Chondrocyte (in vitro differentiated cells): Measurements from ENCODE around the gene FOXN3. TPM values are rescaled to one million over a fixed set of nuclear protein-coding genes. Genes with fewer than 3 reads are reported as not detected.
A peak's percentile ranks its signal among the peaks of the same experiment; 100 is the strongest.

ENCODE experiments used
- DNase-seq: peaks from one replicate; pipeline ENCODE4 v3.0.0; 2021; ENCODE audit warnings: mixed read lengths, low spot score
- H3K27ac Mint-ChIP-seq: one replicate; pipeline ENCODE4 v1.8.0; 2021; ENCODE audit warnings: mild to moderate bottlenecking, moderate library complexity, mixed read lengths; ENCODE audit not compliant: unreplicated experiment
- H3K27me3 Mint-ChIP-seq: 2 replicates; pipeline ENCODE4 v1.8.0; 2021; ENCODE audit warnings: low read depth, mixed read lengths
- H3K36me3 Mint-ChIP-seq: 2 replicates; pipeline ENCODE4 v1.8.0; 2021; ENCODE audit warnings: low read depth, mixed read lengths
- H3K4me1 Mint-ChIP-seq: 2 replicates; pipeline ENCODE4 v1.8.0; 2021; ENCODE audit warnings: low read depth, mild to moderate bottlenecking, mixed read lengths
- H3K4me3 Mint-ChIP-seq: one replicate; pipeline ENCODE4 v1.8.0; 2021; ENCODE audit warnings: mild to moderate bottlenecking, moderate library complexity, mixed read lengths; ENCODE audit not compliant: unreplicated experiment
- H3K9me3 Mint-ChIP-seq: 2 replicates; pipeline ENCODE4 v1.8.0; 2021; ENCODE audit warnings: low read depth, mixed read lengths
- total RNA-seq: library from RNA; stranded (reverse); gene quantifications from 3 replicates; pipeline ENCODE4 v1.2.1, GENCODE V29; 2021
- TF ChIP-seq, protein P1 (sequence below): fragments of 200-600 bp; sonication (generic); IDR thresholded peaks from 2 replicates; pipeline ENCODE4 v1.5.0; 2021; ENCODE audit warnings: antibody characterized with exemption, mild to moderate bottlenecking, moderate library complexity

The FOXN3 gene
- total RNA-seq, 1 donor from 2014 or later, result 161 TPM

- Mint-ChIP-seq H3K27me3 (no peaks in the 10 kb centered on the region), H3K9me3 (no peaks in the 10 kb centered on the region), H3K4me1 (peaks cover 36% of the 10 kb centered on the region), H3K27ac (no peak overlapping the region), H3K4me3 (no peak overlapping the region), H3K36me3 (peaks cover 6% of the 10 kb centered on the region)
- TF ChIP-seq, protein P1, sequence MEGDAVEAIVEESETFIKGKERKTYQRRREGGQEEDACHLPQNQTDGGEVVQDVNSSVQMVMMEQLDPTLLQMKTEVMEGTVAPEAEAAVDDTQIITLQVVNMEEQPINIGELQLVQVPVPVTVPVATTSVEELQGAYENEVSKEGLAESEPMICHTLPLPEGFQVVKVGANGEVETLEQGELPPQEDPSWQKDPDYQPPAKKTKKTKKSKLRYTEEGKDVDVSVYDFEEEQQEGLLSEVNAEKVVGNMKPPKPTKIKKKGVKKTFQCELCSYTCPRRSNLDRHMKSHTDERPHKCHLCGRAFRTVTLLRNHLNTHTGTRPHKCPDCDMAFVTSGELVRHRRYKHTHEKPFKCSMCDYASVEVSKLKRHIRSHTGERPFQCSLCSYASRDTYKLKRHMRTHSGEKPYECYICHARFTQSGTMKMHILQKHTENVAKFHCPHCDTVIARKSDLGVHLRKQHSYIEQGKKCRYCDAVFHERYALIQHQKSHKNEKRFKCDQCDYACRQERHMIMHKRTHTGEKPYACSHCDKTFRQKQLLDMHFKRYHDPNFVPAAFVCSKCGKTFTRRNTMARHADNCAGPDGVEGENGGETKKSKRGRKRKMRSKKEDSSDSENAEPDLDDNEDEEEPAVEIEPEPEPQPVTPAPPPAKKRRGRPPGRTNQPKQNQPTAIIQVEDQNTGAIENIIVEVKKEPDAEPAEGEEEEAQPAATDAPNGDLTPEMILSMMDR, result no peak
- no peak for DNase-seq
Observed at GRCh38 chr14:89397569-89398230, 19.3 kb downstream of the FOXN3 start.

DNA sequence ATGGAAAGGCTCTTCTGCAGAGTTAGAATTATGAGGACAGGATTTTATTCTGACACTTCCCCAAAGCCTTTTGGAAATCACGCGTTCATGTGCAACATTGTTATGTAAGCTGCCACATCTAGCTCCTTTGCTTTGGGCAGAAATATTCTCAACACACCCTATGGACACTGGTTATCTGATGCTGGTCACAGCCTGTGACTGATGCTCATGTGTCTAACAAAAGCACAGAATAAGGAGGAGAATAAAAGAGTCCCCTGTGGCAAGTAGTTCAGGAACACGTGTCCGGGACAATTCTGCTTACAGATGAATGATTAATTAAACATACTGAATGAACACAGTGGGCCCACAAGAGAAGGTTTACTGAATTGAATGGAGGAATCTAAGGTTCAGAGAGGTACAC is 22.1 kb downstream of the FOXN3 start:
- no peak for DNase-seq
- H3K4me3 Mint-ChIP-seq, result no peak overlapping the region
- H3K4me1 Mint-ChIP-seq, result peaks cover 21% of the 10 kb centered on the region
- no peaks in the 10 kb centered on the region for H3K27me3 Mint-ChIP-seq
- TF ChIP-seq, protein P1, result no peak
- no peaks in the 10 kb centered on the region for H3K9me3 Mint-ChIP-seq
- no peak overlapping the region for H3K27ac Mint-ChIP-seq
- H3K36me3 Mint-ChIP-seq, result no peaks in the 10 kb centered on the region

- Mint-ChIP-seq H3K4me3 (no peak overlapping the region), H3K27ac (no peak overlapping the region), H3K4me1 (peaks cover 24% of the 10 kb centered on the region), H3K36me3 (peaks cover 1% of the 10 kb centered on the region), H3K9me3 (no peaks in the 10 kb centered on the region), H3K27me3 (no peaks in the 10 kb centered on the region)
- DNase-seq, result no peak
- TF ChIP-seq, protein P1, result no peak
Observed at GRCh38 chr14:89393222-89393745, 23.7 kb downstream of the FOXN3 start.

- Mint-ChIP-seq H3K4me1 (peaks cover 26% of the 10 kb centered on the region), H3K27ac (peak overlapping the region; percentile 6)
Observed at GRCh38 chr14:89392181-89392580, 24.9 kb downstream of the FOXN3 start.

GRCh38 chr14:89391556-89391955 is 25.5 kb downstream of the FOXN3 start:
- H3K27ac Mint-ChIP-seq, result no peak overlapping the region
- H3K27me3 Mint-ChIP-seq, result no peaks in the 10 kb centered on the region

More at GRCh38 chr14:89392181-89392580, 24.9 kb downstream of the FOXN3 start:
- H3K27me3 Mint-ChIP-seq, result no peaks in the 10 kb centered on the region
- H3K9me3 Mint-ChIP-seq, result no peaks in the 10 kb centered on the region
- TF ChIP-seq, protein P1, result no peak
- peaks cover 1% of the 10 kb centered on the region for H3K36me3 Mint-ChIP-seq
- no peak overlapping the region for H3K4me3 Mint-ChIP-seq
- no peak for DNase-seq

More at GRCh38 chr14:89391556-89391955, 25.5 kb downstream of the FOXN3 start:
- DNase-seq, result no peak
- Mint-ChIP-seq H3K36me3 (peaks cover 1% of the 10 kb centered on the region), H3K9me3 (no peaks in the 10 kb centered on the region), H3K4me3 (no peak overlapping the region), H3K4me1 (peaks cover 28% of the 10 kb centered on the region)
- TF ChIP-seq, protein P1, result no peak
